ENCODE data around the gene SLCO2A1. TPM values are rescaled to one million over a fixed set of nuclear protein-coding genes. Genes with fewer than 3 reads are reported as not detected.

The SLCO2A1 gene
- total and polyA plus RNA-seq, 3 donors from 2014 or later = 2.2 to 5.3 (median 2.5) TPM

DNA sequence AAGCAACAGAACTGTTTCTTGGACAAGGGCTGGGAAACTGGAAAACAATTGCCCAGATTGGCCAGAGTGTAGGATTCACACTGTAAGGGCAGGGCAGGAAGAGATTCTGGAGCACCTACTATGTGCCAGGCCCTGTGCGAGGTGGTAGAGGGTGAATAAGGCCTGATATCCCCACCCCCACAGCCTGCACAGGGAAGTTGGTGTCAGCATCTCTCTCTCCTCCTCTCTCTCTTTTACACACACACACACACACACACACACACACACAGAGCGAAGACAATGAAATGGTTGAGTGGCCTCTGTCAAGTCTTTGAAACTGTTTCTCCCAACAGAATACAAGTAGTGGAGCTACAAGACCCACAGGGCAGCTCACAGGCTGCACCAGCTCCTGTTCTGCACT is 47.1 kb upstream of the SLCO2A1 start:
- H3K4me1 ChIP-seq = no peaks in the 10 kb centered on the region
- DNase-seq = no peak
- H3K27ac ChIP-seq = no peak overlapping the region
- TF ChIP-seq, protein P1, sequence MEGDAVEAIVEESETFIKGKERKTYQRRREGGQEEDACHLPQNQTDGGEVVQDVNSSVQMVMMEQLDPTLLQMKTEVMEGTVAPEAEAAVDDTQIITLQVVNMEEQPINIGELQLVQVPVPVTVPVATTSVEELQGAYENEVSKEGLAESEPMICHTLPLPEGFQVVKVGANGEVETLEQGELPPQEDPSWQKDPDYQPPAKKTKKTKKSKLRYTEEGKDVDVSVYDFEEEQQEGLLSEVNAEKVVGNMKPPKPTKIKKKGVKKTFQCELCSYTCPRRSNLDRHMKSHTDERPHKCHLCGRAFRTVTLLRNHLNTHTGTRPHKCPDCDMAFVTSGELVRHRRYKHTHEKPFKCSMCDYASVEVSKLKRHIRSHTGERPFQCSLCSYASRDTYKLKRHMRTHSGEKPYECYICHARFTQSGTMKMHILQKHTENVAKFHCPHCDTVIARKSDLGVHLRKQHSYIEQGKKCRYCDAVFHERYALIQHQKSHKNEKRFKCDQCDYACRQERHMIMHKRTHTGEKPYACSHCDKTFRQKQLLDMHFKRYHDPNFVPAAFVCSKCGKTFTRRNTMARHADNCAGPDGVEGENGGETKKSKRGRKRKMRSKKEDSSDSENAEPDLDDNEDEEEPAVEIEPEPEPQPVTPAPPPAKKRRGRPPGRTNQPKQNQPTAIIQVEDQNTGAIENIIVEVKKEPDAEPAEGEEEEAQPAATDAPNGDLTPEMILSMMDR (IDR thresholded peaks at IDR 0.05) = no peak
- TF ChIP-seq POLR2A (IDR thresholded peaks at IDR 0.05) = no peak
- intact Hi-C loops (cut with DNase I; ENCODE audit: low total_unique reads) = no loop called here
- no peaks in the 10 kb centered on the region for H3K9me3 ChIP-seq
- H3K36me3 ChIP-seq (ENCODE audit: low read depth, missing control alignments) = no peaks in the 10 kb centered on the region
- no peak overlapping the region for H3K4me3 ChIP-seq
- no peaks in the 10 kb centered on the region for H3K27me3 ChIP-seq
- WGBS, 2 donors = 93 to 94% methylated on average over 2 of the region's 2 CpGs

DNA sequence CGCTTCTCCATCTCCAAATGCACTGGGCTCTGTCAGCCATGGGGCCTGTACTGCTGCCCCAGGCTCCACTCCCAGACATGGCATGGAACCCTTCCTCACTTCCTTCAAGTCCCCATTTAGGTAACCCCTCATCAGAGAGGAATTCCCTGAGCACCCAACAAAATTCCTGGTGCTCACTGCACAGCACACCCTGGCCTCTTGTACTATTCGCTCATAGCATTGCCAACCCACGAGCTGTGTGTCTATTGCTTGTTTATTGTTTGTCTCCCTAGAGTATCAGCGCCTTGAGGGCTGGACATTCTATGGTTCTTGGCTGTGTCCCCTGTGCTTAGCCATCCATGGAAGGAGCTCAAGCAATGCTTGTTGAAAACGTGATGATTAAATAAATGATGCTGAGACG is 46.1 kb upstream of the SLCO2A1 start:
- TF ChIP-seq POLR2A (IDR thresholded peaks at IDR 0.05) = no peak
- TF ChIP-seq, protein P1 (IDR thresholded peaks at IDR 0.05) = no peak
- H3K27me3 ChIP-seq = no peaks in the 10 kb centered on the region
- no peak overlapping the region for H3K4me3 ChIP-seq
- no peaks in the 10 kb centered on the region for H3K4me1 ChIP-seq
- intact Hi-C loops (cut with DNase I; ENCODE audit: low total_unique reads) = no loop called here
- DNase-seq = no peak
- no peaks in the 10 kb centered on the region for H3K9me3 ChIP-seq
- WGBS, 2 donors = 91 to 94% methylated on average over 6 of the region's 6 CpGs
- H3K36me3 ChIP-seq (ENCODE audit: low read depth, missing control alignments) = no peaks in the 10 kb centered on the region
- no peak overlapping the region for H3K27ac ChIP-seq

DNA sequence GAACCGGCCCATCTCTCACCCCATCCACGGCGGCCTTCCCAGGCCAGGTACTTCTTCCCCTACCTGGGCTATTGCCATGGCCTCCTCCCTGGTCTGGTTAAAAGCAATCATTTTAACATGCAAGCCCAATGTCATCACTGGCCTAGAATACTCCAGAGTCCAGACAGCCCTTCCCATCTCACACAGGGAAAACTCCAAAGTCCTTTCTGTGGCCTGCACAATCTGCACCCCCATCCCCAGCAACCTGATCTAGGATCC is 45.8 kb upstream of the SLCO2A1 start:
- Histone ChIP-seq H3K36me3 (ENCODE audit: low read depth, missing control alignments) (no peaks in the 10 kb centered on the region), H3K27ac (no peak overlapping the region), H3K4me1 (no peaks in the 10 kb centered on the region), H3K4me3 (no peak overlapping the region), H3K27me3 (no peaks in the 10 kb centered on the region), H3K9me3 (no peaks in the 10 kb centered on the region)
- intact Hi-C loops (cut with DNase I; ENCODE audit: low total_unique reads) = no loop called here
- TF ChIP-seq, protein P1 (IDR thresholded peaks at IDR 0.05) = no peak
- WGBS, 2 donors = 93 to 100% methylated on average over 3 of the region's 3 CpGs
- peak; percentile 1 for DNase-seq

DNA sequence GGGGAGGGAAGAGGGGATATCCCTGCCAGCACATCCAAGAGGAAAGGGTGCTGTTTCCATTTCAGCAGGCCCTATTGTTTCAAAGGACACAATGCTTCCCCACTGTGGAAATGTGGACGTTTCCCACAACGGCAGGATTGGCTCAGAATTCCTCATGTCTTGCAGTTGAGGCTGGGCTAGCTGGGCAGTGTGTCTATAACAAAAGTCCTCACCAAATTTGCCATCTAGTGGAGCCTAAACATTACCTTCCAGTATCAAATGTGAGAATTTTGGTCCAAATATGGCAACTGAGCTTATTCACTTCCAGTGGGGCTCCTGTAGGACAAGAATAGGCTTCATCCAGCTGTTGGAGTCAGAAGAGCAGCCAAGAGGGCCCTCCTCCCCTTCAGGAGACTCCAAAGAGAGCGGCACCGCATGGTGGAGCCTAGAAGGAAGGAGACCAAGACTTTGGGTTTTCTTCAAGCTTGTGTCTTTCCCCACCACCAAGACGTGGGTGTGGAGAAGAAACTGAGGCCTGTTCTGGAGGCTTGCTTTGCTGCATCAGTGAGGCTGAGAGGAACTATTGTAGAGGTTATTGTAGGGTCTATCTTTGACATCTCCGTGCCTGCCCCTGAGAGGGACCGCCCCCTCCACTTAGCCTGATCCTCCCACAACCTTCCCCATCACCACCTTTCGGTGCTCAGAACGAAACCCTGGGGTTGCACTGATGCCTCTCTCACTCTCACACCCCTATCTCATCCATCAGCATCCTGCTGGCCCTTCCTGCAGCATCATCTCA is 45.3 kb upstream of the SLCO2A1 start:
- Histone ChIP-seq H3K9me3 (no peaks in the 10 kb centered on the region), H3K36me3 (ENCODE audit: low read depth, missing control alignments) (no peaks in the 10 kb centered on the region), H3K27me3 (no peaks in the 10 kb centered on the region), H3K27ac (no peak overlapping the region), H3K4me3 (no peak overlapping the region), H3K4me1 (no peaks in the 10 kb centered on the region)
- peak; percentile 2 for DNase-seq
- intact Hi-C loops (cut with DNase I; ENCODE audit: low total_unique reads) = no loop called here
- TF ChIP-seq, protein P1 (IDR thresholded peaks at IDR 0.05) = no peak
- no peak for TF ChIP-seq POLR2A (IDR thresholded peaks at IDR 0.05)
- WGBS, 2 donors = 93 to 97% methylated on average over 9 of the region's 9 CpGs

All from testis (tissue), 3 donors.